ENCODE data around the gene RAP1GDS1. TPM values are rescaled to one million over a fixed set of nuclear protein-coding genes. Genes with fewer than 3 reads are reported as not detected.

The RAP1GDS1 gene
- total RNA-seq, 1 donor from 2014 or later, result 121 TPM

DNA sequence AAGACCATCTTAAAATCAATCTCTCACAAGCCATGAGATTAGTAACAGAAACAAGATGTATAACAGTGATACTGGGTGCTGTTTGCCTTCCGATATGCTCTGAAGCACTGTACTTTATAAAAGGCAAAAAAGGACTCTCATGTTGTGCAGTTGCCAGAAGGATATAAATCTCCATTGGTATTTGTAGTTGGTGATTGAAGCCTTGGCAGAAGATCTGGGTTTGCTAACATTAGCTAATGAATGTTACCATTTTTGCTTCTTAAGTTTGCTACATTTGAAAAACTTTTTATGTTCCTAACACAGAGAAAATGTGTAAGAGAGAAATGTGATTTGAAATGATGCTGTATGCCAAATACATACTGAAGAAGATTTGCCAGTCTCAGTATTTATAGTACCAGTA, 44.4 kb downstream of the RAP1GDS1 start:
- no peak for DNase-seq
- Mint-ChIP-seq H3K4me3 (ENCODE audit: unreplicated experiment) (no peak overlapping the region), H3K27ac (ENCODE audit: unreplicated experiment) (no peak overlapping the region), H3K27me3 (ENCODE audit: unreplicated experiment) (no peaks in the 10 kb centered on the region), H3K4me1 (ENCODE audit: low read depth, unreplicated experiment) (no peaks in the 10 kb centered on the region), H3K9me3 (ENCODE audit: unreplicated experiment) (peaks cover 9% of the 10 kb centered on the region), H3K36me3 (ENCODE audit: unreplicated experiment) (peaks cover 10% of the 10 kb centered on the region)
- TF ChIP-seq, protein P1, sequence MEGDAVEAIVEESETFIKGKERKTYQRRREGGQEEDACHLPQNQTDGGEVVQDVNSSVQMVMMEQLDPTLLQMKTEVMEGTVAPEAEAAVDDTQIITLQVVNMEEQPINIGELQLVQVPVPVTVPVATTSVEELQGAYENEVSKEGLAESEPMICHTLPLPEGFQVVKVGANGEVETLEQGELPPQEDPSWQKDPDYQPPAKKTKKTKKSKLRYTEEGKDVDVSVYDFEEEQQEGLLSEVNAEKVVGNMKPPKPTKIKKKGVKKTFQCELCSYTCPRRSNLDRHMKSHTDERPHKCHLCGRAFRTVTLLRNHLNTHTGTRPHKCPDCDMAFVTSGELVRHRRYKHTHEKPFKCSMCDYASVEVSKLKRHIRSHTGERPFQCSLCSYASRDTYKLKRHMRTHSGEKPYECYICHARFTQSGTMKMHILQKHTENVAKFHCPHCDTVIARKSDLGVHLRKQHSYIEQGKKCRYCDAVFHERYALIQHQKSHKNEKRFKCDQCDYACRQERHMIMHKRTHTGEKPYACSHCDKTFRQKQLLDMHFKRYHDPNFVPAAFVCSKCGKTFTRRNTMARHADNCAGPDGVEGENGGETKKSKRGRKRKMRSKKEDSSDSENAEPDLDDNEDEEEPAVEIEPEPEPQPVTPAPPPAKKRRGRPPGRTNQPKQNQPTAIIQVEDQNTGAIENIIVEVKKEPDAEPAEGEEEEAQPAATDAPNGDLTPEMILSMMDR (IDR thresholded peaks at IDR 0.05; ENCODE audit: partially characterized antibody, unreplicated experiment), result no peak

DNA sequence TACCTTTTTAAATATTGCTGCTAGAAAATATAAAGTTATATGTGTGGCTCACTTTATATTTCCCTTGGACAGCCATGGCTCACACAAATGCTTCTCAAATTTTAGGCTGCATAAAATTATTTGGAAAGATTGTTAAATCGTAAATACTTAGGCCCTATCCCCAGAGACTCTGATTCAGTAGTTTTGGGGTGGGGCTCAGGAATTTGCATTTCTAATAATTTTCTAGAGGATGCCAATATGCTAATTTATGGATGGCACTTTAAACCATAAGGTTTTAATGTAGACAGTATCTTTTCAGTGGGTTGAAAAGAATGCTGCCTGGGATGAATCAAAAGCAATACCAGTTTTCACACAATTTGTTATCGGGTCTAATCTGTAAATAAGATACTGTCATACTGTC, 49.7 kb downstream of the RAP1GDS1 start:
- Mint-ChIP-seq H3K27me3 (ENCODE audit: unreplicated experiment) (peaks cover 4% of the 10 kb centered on the region), H3K4me1 (ENCODE audit: low read depth, unreplicated experiment) (no peaks in the 10 kb centered on the region), H3K9me3 (ENCODE audit: unreplicated experiment) (no peaks in the 10 kb centered on the region), H3K36me3 (ENCODE audit: unreplicated experiment) (no peaks in the 10 kb centered on the region), H3K27ac (ENCODE audit: unreplicated experiment) (no peak overlapping the region), H3K4me3 (ENCODE audit: unreplicated experiment) (no peak overlapping the region)
- DNase-seq, result no peak
- TF ChIP-seq, protein P1 (IDR thresholded peaks at IDR 0.05; ENCODE audit: partially characterized antibody, unreplicated experiment), result no peak

DNA sequence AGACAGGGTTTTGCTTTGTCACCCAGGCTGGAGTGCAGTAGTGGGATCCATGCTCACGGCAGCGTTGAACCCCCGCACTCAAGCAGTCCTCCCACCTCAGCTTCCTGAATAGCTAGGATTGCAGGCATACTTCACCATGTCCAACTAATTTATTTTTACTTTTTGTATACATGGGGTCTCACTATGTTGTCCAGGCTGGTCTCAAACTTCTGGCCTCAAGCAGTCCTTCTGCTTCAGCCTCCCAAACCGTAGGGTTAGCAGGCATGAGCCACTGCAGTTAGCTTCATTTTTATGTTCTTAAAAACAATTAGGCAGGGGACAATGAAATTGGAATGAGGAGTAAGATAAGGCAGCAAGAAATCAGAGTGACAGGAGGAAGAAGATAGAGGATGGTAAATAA, 50.5 kb downstream of the RAP1GDS1 start:
- Mint-ChIP-seq H3K27ac (ENCODE audit: unreplicated experiment) (no peak overlapping the region), H3K27me3 (ENCODE audit: unreplicated experiment) (peaks cover 4% of the 10 kb centered on the region), H3K36me3 (ENCODE audit: unreplicated experiment) (no peaks in the 10 kb centered on the region), H3K4me1 (ENCODE audit: low read depth, unreplicated experiment) (no peaks in the 10 kb centered on the region), H3K9me3 (ENCODE audit: unreplicated experiment) (no peaks in the 10 kb centered on the region), H3K4me3 (ENCODE audit: unreplicated experiment) (no peak overlapping the region)
- TF ChIP-seq, protein P1 (IDR thresholded peaks at IDR 0.05; ENCODE audit: partially characterized antibody, unreplicated experiment), result no peak
- no peak for DNase-seq

- H3K9me3 Mint-ChIP-seq (ENCODE audit: unreplicated experiment), result no peaks in the 10 kb centered on the region
- no peak overlapping the region for H3K27ac Mint-ChIP-seq (ENCODE audit: unreplicated experiment)
- H3K27me3 Mint-ChIP-seq (ENCODE audit: unreplicated experiment), result peaks cover 4% of the 10 kb centered on the region
- H3K4me1 Mint-ChIP-seq (ENCODE audit: low read depth, unreplicated experiment), result no peaks in the 10 kb centered on the region
- peaks cover 12% of the 10 kb centered on the region for H3K36me3 Mint-ChIP-seq (ENCODE audit: unreplicated experiment)
- DNase-seq, result no peak
- H3K4me3 Mint-ChIP-seq (ENCODE audit: unreplicated experiment), result no peak overlapping the region
- TF ChIP-seq, protein P1 (IDR thresholded peaks at IDR 0.05; ENCODE audit: partially characterized antibody, unreplicated experiment), result no peak
Measured at GRCh38 chr4:98314791-98315565, 53.8 kb downstream of the RAP1GDS1 start.

- Mint-ChIP-seq H3K4me1 (ENCODE audit: low read depth, unreplicated experiment) (no peaks in the 10 kb centered on the region), H3K4me3 (ENCODE audit: unreplicated experiment) (no peak overlapping the region), H3K36me3 (ENCODE audit: unreplicated experiment) (peaks cover 16% of the 10 kb centered on the region), H3K27ac (ENCODE audit: unreplicated experiment) (no peak overlapping the region), H3K27me3 (ENCODE audit: unreplicated experiment) (peaks cover 2% of the 10 kb centered on the region), H3K9me3 (ENCODE audit: unreplicated experiment) (peaks cover 1% of the 10 kb centered on the region)
- TF ChIP-seq, protein P1 (IDR thresholded peaks at IDR 0.05; ENCODE audit: partially characterized antibody, unreplicated experiment), result no peak
- no peak for DNase-seq
Measured at GRCh38 chr4:98318521-98318920, 57.3 kb downstream of the RAP1GDS1 start.
